ENCODE data around the gene DOP1B. TPM values are rescaled to one million over a fixed set of nuclear protein-coding genes. Genes with fewer than 3 reads are reported as not detected.

DOP1B gene
- total RNA-seq, 1 donor: 16.3 TPM

DNA sequence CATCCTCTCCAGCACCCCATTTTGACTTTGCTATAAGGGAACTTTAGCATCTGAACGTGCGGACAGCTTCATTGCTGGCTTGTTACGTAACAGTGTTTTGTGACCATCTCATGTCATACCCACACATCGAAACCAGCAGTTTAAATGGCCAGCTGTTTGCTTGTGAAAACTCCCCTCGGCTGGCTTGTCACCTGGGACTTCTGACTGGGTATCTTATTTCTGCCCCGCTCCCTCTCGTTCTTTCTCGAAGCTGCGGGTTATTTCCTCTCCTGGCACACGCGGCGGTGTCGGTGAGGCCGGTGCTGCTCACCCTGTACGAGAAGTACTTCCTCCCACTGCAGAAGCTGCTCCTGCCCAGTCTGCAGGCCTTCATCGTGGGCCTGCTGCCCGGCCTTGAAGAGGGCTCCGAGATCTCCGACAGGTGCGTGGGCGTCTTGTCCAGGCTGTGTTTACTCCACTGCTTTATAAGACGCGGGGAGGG, 43.5 kb downstream of the DOP1B start:
- no peak overlapping the region for H3K27ac ChIP-seq (ENCODE audit: low read depth, low read length)
- TF ChIP-seq, protein P1, sequence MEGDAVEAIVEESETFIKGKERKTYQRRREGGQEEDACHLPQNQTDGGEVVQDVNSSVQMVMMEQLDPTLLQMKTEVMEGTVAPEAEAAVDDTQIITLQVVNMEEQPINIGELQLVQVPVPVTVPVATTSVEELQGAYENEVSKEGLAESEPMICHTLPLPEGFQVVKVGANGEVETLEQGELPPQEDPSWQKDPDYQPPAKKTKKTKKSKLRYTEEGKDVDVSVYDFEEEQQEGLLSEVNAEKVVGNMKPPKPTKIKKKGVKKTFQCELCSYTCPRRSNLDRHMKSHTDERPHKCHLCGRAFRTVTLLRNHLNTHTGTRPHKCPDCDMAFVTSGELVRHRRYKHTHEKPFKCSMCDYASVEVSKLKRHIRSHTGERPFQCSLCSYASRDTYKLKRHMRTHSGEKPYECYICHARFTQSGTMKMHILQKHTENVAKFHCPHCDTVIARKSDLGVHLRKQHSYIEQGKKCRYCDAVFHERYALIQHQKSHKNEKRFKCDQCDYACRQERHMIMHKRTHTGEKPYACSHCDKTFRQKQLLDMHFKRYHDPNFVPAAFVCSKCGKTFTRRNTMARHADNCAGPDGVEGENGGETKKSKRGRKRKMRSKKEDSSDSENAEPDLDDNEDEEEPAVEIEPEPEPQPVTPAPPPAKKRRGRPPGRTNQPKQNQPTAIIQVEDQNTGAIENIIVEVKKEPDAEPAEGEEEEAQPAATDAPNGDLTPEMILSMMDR (IDR thresholded peaks at IDR 0.05; ENCODE audit: extremely low read depth, low read depth, low read length): no peak
- H3K4me1 ChIP-seq (ENCODE audit: insufficient read depth, low read length): peaks cover 27% of the 10 kb centered on the region
- H3K27me3 ChIP-seq (ENCODE audit: insufficient read depth, low read length): no peaks in the 10 kb centered on the region
- H3K9me3 ChIP-seq (ENCODE audit: low read depth, low read length): no peaks in the 10 kb centered on the region
- H3K4me3 ChIP-seq (ENCODE audit: insufficient read depth, low read length): no peak overlapping the region
- no peaks in the 10 kb centered on the region for H3K36me3 ChIP-seq (ENCODE audit: insufficient read depth, low read length)
- no peak for DNase-seq (ENCODE audit: insufficient read length, low spot score, missing footprints)
- peaks cover 3% of the 10 kb centered on the region for H4K20me1 ChIP-seq (ENCODE audit: insufficient read depth, low read length)
- no peak overlapping the region for H2AFZ ChIP-seq (ENCODE audit: low read length)
- H3K79me2 ChIP-seq (ENCODE audit: insufficient read depth, low read length): no peaks in the 10 kb centered on the region
- no peak overlapping the region for H3K4me2 ChIP-seq (ENCODE audit: insufficient read depth, low read length)

DNA sequence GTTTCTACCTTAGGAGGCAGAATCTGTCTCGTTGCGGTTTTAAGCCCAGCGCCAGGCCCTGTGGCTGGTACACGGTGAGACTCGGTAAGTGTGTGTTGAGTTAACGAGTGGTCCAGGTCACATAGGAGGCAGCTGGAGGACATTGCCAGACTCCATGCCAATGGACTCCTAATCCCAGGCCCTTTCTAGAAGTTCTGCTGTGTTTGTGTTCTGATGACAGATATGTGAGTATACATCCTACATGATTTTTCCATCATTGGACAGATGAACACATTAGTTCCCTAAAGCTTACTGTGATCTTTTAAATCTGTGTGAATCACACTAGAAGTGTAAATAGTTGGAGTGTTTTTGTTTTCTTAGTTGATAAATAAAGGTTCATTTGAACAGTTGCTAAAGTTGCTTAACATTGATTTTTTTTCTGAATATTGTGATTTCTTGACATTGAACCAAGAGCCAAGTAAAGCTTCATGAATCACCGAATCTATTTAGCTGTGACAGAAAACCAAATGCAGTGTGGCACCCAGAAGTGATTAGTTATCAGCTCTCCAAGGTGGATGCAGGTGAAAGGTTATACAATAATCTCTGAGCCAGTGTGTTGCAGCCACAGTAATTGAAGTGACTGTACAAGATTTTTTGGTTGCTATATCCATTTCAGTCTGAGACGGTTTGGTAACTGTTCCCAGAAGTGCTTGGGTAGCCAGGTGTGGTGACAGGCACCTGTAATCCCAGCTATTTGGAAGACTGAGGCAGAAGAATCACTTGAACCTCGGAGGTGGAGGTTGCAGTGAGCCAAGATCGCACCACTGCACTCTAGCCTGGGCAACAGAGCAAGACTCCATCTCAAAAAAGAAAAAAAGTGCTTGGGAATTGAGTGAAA, 46.3 kb downstream of the DOP1B start:
- DNase-seq (ENCODE audit: insufficient read length, low spot score, missing footprints): no peak
- Histone ChIP-seq H2AFZ (ENCODE audit: low read length) (no peak overlapping the region), H3K79me2 (ENCODE audit: insufficient read depth, low read length) (no peaks in the 10 kb centered on the region), H3K27me3 (ENCODE audit: insufficient read depth, low read length) (no peaks in the 10 kb centered on the region), H4K20me1 (ENCODE audit: insufficient read depth, low read length) (peaks cover 3% of the 10 kb centered on the region), H3K4me3 (ENCODE audit: insufficient read depth, low read length) (no peak overlapping the region), H3K36me3 (ENCODE audit: insufficient read depth, low read length) (no peaks in the 10 kb centered on the region), H3K4me2 (ENCODE audit: insufficient read depth, low read length) (peak overlapping the region; percentile 68), H3K27ac (ENCODE audit: low read depth, low read length) (peak overlapping the region; percentile 72), H3K4me1 (ENCODE audit: insufficient read depth, low read length) (peaks cover 43% of the 10 kb centered on the region), H3K9me3 (ENCODE audit: low read depth, low read length) (no peaks in the 10 kb centered on the region)
- TF ChIP-seq, protein P1 (IDR thresholded peaks at IDR 0.05; ENCODE audit: extremely low read depth, low read depth, low read length): no peak

DNA sequence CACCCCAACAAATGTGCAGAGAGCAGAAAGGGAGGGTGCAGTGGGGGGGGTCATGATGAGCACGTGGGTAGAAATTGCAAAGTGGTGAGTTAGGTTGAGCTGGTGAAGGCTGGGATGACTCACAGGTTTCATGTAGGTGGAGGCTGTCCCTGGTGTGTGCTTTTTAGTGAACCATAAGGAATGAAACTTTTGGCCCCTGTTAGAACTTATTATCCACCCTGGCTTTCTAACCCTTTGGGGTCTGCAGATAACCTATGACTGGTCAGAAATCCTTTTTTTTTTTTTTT, 46.9 kb downstream of the DOP1B start:
- Histone ChIP-seq H3K36me3 (ENCODE audit: insufficient read depth, low read length) (no peaks in the 10 kb centered on the region), H4K20me1 (ENCODE audit: insufficient read depth, low read length) (peaks cover 3% of the 10 kb centered on the region), H3K9me3 (ENCODE audit: low read depth, low read length) (no peaks in the 10 kb centered on the region), H2AFZ (ENCODE audit: low read length) (no peak overlapping the region), H3K27me3 (ENCODE audit: insufficient read depth, low read length) (no peaks in the 10 kb centered on the region), H3K4me1 (ENCODE audit: insufficient read depth, low read length) (peaks cover 45% of the 10 kb centered on the region), H3K79me2 (ENCODE audit: insufficient read depth, low read length) (no peaks in the 10 kb centered on the region), H3K27ac (ENCODE audit: low read depth, low read length) (peak overlapping the region; percentile 72), H3K4me3 (ENCODE audit: insufficient read depth, low read length) (no peak overlapping the region), H3K4me2 (ENCODE audit: insufficient read depth, low read length) (peak overlapping the region; percentile 68)
- DNase-seq (ENCODE audit: insufficient read length, low spot score, missing footprints): peak; percentile 94
- TF ChIP-seq, protein P1 (IDR thresholded peaks at IDR 0.05; ENCODE audit: extremely low read depth, low read depth, low read length): no peak

GRCh38 chr21:36204980-36205379, 48.4 kb downstream of the DOP1B start:
- H3K4me3 ChIP-seq (ENCODE audit: insufficient read depth, low read length): no peak overlapping the region
- H3K27ac ChIP-seq (ENCODE audit: low read depth, low read length): no peak overlapping the region
- peaks cover 53% of the 10 kb centered on the region for H3K4me1 ChIP-seq (ENCODE audit: insufficient read depth, low read length)
- DNase-seq (ENCODE audit: insufficient read length, low spot score, missing footprints): no peak
- H2AFZ ChIP-seq (ENCODE audit: low read length): no peak overlapping the region
- H3K4me2 ChIP-seq (ENCODE audit: insufficient read depth, low read length): no peak overlapping the region
- no peaks in the 10 kb centered on the region for H3K36me3 ChIP-seq (ENCODE audit: insufficient read depth, low read length)
- TF ChIP-seq, protein P1 (IDR thresholded peaks at IDR 0.05; ENCODE audit: extremely low read depth, low read depth, low read length): no peak
- no peaks in the 10 kb centered on the region for H3K79me2 ChIP-seq (ENCODE audit: insufficient read depth, low read length)
- H4K20me1 ChIP-seq (ENCODE audit: insufficient read depth, low read length): no peaks in the 10 kb centered on the region
- no peaks in the 10 kb centered on the region for H3K9me3 ChIP-seq (ENCODE audit: low read depth, low read length)
- no peaks in the 10 kb centered on the region for H3K27me3 ChIP-seq (ENCODE audit: insufficient read depth, low read length)
